GM19452 (cell line): ENCODE measurements around the gene ATP1A3.

Source experiments
- ATAC-seq: cut with Tn5 transposase; IDR thresholded peaks from one replicate; pipeline ENCODE4 v1.9.1; 2021; ENCODE audit not compliant: unreplicated experiment

Gene ATP1A3

GRCh38 chr19:41918653-41919244 lies 75.3 kb downstream of the ATP1A3 start:
- no peak for ATAC-seq

GRCh38 chr19:41918095-41918494 lies 75.9 kb downstream of the ATP1A3 start:
- ATAC-seq: no peak

DNA sequence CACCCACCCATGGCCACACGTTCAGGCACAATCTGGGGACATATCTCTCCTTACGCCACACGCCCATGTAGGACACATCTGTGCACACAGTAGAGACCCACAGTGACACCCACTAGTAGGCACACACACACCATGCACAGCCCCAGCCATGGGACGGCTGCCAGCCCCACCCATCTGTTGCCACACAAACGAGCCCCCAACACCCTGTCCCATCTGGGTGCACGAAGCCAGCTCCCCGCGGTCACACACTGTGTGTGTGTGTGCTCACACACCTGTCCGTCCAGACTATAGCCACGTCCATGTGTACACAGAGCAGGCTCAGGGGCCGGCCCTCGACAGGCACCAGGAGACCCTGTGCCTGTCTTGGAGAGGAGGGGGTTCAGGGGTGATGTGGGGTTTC lies 76.4 kb downstream of the ATP1A3 start:
- no peak for ATAC-seq
